Endometrial microvascular endothelial cells (primary cell): ENCODE results near the gene OR5AC2. TPM values are rescaled to one million over a fixed set of nuclear protein-coding genes. Genes with fewer than 3 reads are reported as not detected.

ENCODE experiments used
- in situ Hi-C: cut with HindIII; loops from 2 replicates; pipeline ENCODE4 v1.10.0; 2017; ENCODE audit warnings: low sequenced_read_pairs, low pct_unique_long_range_greater_than_20kb; ENCODE audit errors: inconsistent ontology term
- total RNA-seq: library from RNA; depleted of rRNA; stranded (reverse); fragments of >200 nt; gene quantifications from one replicate; pipeline ENCODE4 v1.2.3, GENCODE V29; 2015; ENCODE audit errors: inconsistent ontology term

OR5AC2 gene
- total RNA-seq: not detected

- in situ Hi-C loops: no loop called here
Measured at GRCh38 chr3:98086873-98087272, at the start of gene OR5AC2. Gene OR5AC2 (plus strand): TSS chr3:98087173. CDS start chr3:98087173, 0 bp downstream.

- in situ Hi-C loops: no loop called here
Measured at GRCh38 chr3:98038286-98038685, 48.7 kb upstream of the OR5AC2 start.

GRCh38 chr3:98038876-98039275, 48.1 kb upstream of the OR5AC2 start:
- in situ Hi-C loops: no loop called here

GRCh38 chr3:98039322-98040024, 47.5 kb upstream of the OR5AC2 start:
- in situ Hi-C loops: no loop called here

GRCh38 chr3:98041350-98041749, 45.6 kb upstream of the OR5AC2 start:
- in situ Hi-C loops: no loop called here

GRCh38 chr3:98048586-98048985, 38.4 kb upstream of the OR5AC2 start:
- in situ Hi-C loops: no loop called here

GRCh38 chr3:98049271-98049670, 37.7 kb upstream of the OR5AC2 start:
- in situ Hi-C loops: no loop called here

- in situ Hi-C loops: no loop called here
Measured at GRCh38 chr3:98056035-98056434, 30.9 kb upstream of the OR5AC2 start.

- in situ Hi-C loops: no loop called here
Measured at GRCh38 chr3:98057631-98058030, 29.3 kb upstream of the OR5AC2 start.

GRCh38 chr3:98058244-98058960, 28.6 kb upstream of the OR5AC2 start:
- in situ Hi-C loops: no loop called here

- in situ Hi-C loops: no loop called here
Measured at GRCh38 chr3:98068824-98069223, 18.1 kb upstream of the OR5AC2 start.

- in situ Hi-C loops: no loop called here
Measured at GRCh38 chr3:98070840-98071239, 16.1 kb upstream of the OR5AC2 start.

GRCh38 chr3:98073486-98073885, 13.5 kb upstream of the OR5AC2 start:
- in situ Hi-C loops: no loop called here

GRCh38 chr3:98095882-98096281, 8.9 kb downstream of the OR5AC2 start:
- in situ Hi-C loops: no loop called here

GRCh38 chr3:98099848-98100247, 12.9 kb downstream of the OR5AC2 start:
- in situ Hi-C loops: no loop called here

- in situ Hi-C loops: no loop called here
Measured at GRCh38 chr3:98108162-98108561, 21.2 kb downstream of the OR5AC2 start.

GRCh38 chr3:98109807-98110549, 23.0 kb downstream of the OR5AC2 start:
- in situ Hi-C loops: no loop called here

GRCh38 chr3:98110550-98110908, 23.6 kb downstream of the OR5AC2 start:
- in situ Hi-C loops: no loop called here

GRCh38 chr3:98114264-98114663, 27.3 kb downstream of the OR5AC2 start:
- in situ Hi-C loops: no loop called here

- in situ Hi-C loops: no loop called here
Measured at GRCh38 chr3:98115717-98116116, 28.7 kb downstream of the OR5AC2 start.
